ENCODE measurements around the gene ADGRL3. TPM values are rescaled to one million over a fixed set of nuclear protein-coding genes. Genes with fewer than 3 reads are reported as not detected.

Gene ADGRL3
- total RNA-seq, 4 donors from 2014 or later, result 0.67 to 4.6 (median 1.6) TPM

DNA sequence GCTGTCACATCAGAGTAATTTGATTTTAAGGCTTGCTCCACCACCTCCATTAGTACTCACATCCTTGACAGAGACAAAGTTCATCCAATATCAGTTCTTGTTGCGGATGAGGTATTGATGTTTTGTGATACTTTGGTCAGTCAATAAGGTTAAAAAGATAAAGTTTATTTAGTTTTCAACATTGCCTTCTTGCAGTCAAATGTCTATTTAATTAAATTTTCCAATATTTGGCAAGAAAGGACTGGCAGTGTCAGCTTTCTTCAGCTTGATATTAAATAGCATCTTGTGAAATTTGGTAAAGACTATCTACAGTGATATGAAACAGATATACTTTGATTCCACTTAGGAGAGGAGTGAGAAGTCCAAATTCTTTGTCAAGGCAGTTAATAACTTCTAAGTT is 493.4 kb downstream of the ADGRL3 start:
- DNase-seq, result no peak
- WGBS, 2 donors, result 91 to 93% methylated on average over 1 of the region's 1 CpG

DNA sequence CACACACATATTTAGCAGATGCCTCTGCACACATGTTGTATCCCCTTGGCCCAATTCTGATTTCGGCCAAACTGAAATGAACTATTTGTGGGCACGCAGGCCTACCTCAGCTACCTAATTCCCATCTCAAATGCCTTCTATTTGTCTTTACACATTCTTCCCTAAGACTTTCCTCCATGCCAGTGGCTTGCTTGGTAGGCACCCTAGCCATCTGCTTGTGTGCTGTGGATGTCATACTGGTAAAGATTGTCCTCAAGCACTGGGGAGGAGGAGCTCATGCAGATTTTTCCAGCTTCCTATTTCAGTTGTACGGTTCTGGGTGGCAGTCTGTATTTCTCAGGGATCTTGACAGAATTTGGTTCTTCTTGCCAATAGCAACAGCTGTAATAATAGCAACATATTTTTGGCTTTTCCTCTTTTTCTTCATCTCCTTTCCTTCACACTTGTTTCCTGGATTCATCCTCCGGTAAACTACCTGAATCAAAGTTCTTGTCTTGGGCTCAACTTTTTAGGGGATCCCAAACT is 514.3 kb downstream of the ADGRL3 start:
- 79 to 86% methylated on average over 4 of the region's 4 CpGs for WGBS, 2 donors
- H3K36me3 ChIP-seq, result no peaks in the 10 kb centered on the region
- TF ChIP-seq, protein P1, sequence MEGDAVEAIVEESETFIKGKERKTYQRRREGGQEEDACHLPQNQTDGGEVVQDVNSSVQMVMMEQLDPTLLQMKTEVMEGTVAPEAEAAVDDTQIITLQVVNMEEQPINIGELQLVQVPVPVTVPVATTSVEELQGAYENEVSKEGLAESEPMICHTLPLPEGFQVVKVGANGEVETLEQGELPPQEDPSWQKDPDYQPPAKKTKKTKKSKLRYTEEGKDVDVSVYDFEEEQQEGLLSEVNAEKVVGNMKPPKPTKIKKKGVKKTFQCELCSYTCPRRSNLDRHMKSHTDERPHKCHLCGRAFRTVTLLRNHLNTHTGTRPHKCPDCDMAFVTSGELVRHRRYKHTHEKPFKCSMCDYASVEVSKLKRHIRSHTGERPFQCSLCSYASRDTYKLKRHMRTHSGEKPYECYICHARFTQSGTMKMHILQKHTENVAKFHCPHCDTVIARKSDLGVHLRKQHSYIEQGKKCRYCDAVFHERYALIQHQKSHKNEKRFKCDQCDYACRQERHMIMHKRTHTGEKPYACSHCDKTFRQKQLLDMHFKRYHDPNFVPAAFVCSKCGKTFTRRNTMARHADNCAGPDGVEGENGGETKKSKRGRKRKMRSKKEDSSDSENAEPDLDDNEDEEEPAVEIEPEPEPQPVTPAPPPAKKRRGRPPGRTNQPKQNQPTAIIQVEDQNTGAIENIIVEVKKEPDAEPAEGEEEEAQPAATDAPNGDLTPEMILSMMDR (IDR thresholded peaks at IDR 0.05), result no peak
- TF ChIP-seq POLR2A (IDR thresholded peaks at IDR 0.05), result no peak
- H3K27ac ChIP-seq, result no peak overlapping the region
- no peaks in the 10 kb centered on the region for H3K9me3 ChIP-seq
- H3K27me3 ChIP-seq, result no peaks in the 10 kb centered on the region
- no peak for DNase-seq
- intact Hi-C loops (cut with DNase I), result no loop called here
- H3K4me3 ChIP-seq (replicated peaks in 1 of 3), result no peak overlapping the region
- H3K4me1 ChIP-seq, result no peaks in the 10 kb centered on the region

More for the DNA sequence above, 493.4 kb downstream of the ADGRL3 start:
- Histone ChIP-seq H3K4me1 (no peaks in the 10 kb centered on the region), H3K9me3 (no peaks in the 10 kb centered on the region), H3K27me3 (no peaks in the 10 kb centered on the region), H3K36me3 (no peaks in the 10 kb centered on the region), H3K4me3 (replicated peaks in 1 of 3) (no peak overlapping the region), H3K27ac (no peak overlapping the region)
- TF ChIP-seq POLR2A (IDR thresholded peaks at IDR 0.05), result no peak
- TF ChIP-seq, protein P1 (IDR thresholded peaks at IDR 0.05), result no peak
- intact Hi-C loops (cut with DNase I), result no loop called here

DNA sequence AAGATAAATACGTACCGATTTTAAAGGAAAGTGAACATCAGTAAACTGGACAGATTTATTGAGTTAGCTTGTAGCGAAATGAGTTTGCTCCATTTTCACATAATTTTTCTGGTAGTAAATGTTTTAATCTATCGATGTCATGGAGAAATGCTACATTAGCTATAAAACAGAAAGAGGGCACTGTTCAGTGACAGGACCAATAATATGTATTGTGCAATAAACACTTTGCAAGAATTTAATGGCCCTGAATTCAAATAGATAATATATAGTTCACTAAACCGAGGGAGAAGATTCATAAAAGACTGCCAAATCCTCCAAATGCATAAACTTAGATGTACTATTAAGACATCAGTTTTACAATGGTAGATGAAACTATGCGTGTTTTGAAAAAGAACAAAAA is 516.3 kb downstream of the ADGRL3 start:
- Histone ChIP-seq H3K4me1 (no peaks in the 10 kb centered on the region), H3K27ac (no peak overlapping the region), H3K9me3 (no peaks in the 10 kb centered on the region), H3K27me3 (no peaks in the 10 kb centered on the region), H3K4me3 (replicated peaks in 1 of 3) (no peak overlapping the region), H3K36me3 (no peaks in the 10 kb centered on the region)
- TF ChIP-seq POLR2A (IDR thresholded peaks at IDR 0.05), result no peak
- TF ChIP-seq, protein P1 (IDR thresholded peaks at IDR 0.05), result no peak
- intact Hi-C loops (cut with DNase I), result no loop called here
- no peak for DNase-seq
- 90 to 92% methylated on average over 6 of the region's 6 CpGs for WGBS, 2 donors

DNA sequence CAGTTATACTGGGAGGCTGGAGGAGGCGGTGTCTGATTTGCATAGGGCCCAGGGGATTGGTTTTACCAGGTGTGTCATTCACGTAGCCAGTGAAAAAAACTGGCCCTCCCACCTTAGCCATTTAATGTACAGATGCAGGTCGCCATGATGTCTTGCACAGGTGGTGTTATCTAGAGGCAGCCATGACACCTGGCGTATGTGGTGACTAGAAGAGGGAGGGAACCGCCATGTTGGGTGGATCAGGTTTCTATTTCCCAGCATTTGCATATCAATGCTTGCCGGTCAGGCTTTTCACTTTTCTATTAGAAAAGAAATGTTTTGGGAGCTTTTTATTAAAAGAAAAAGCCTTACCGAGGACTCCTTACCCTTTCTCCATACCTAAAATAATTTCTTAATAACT is 523.4 kb downstream of the ADGRL3 start:
- intact Hi-C loops (cut with DNase I), result no loop called here
- DNase-seq, result no peak
- Histone ChIP-seq H3K27ac (no peak overlapping the region), H3K4me1 (no peaks in the 10 kb centered on the region), H3K27me3 (no peaks in the 10 kb centered on the region), H3K36me3 (no peaks in the 10 kb centered on the region), H3K9me3 (no peaks in the 10 kb centered on the region), H3K4me3 (replicated peaks in 1 of 3) (no peak overlapping the region)
- TF ChIP-seq, protein P1 (IDR thresholded peaks at IDR 0.05), result no peak
- TF ChIP-seq POLR2A (IDR thresholded peaks at IDR 0.05), result no peak
- WGBS, 2 donors, result 90 to 91% methylated on average over 7 of the region's 7 CpGs

DNA sequence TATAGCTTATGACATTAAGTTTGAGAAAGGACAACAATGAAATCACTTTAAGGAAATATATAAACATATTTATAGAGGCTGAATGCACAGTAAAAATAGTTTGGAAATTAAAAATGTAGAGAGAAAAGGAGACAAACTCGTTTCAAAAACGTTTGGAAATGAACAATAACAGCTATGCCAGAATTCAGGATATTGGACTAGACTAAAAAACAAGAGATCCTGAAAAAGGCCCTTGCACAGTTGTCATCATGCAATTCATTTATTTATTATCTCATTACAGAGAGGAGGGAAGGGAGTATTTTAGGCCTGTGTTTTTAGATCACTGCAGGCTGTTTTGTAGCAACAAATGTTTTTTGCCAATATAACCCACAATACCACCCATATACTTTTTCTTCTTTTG is 527.2 kb downstream of the ADGRL3 start:
- Histone ChIP-seq H3K27ac (no peak overlapping the region), H3K27me3 (no peaks in the 10 kb centered on the region), H3K4me3 (replicated peaks in 1 of 3) (no peak overlapping the region), H3K36me3 (no peaks in the 10 kb centered on the region), H3K4me1 (no peaks in the 10 kb centered on the region), H3K9me3 (no peaks in the 10 kb centered on the region)
- TF ChIP-seq POLR2A (IDR thresholded peaks at IDR 0.05), result no peak
- TF ChIP-seq, protein P1 (IDR thresholded peaks at IDR 0.05), result no peak
- 49 to 64% methylated on average over 2 of the region's 2 CpGs for WGBS, 2 donors
- no peak for DNase-seq
- intact Hi-C loops (cut with DNase I), result no loop called here

All from thyroid gland (tissue), 4 donors.